ENCODE results near the gene FANCG. TPM values are rescaled to one million over a fixed set of nuclear protein-coding genes. Genes with fewer than 3 reads are reported as not detected.

Gene FANCG
- total RNA-seq: 13.7 and 56.7 TPM in 2 replicates

GRCh38 chr9:35079426-35080341 lies at the start of gene FANCG:
FANCG (minus strand) TSS chr9:35079942; CDS start chr9:35079524, 418 bp downstream.

GRCh38 chr9:35115680-35116538 lies 36.2 kb upstream of the FANCG start, which contains the start of gene ATOSB:
ATOSB (minus strand) TSS chr9:35115862; CDS start chr9:35108274, 7,588 bp downstream.

GRCh38 chr9:35102769-35103659 lies 23.3 kb upstream of the FANCG start, which contains the start of gene STOML2:
STOML2 (minus strand) TSS chr9:35103131; CDS start chr9:35103094, 37 bp downstream.

DNA sequence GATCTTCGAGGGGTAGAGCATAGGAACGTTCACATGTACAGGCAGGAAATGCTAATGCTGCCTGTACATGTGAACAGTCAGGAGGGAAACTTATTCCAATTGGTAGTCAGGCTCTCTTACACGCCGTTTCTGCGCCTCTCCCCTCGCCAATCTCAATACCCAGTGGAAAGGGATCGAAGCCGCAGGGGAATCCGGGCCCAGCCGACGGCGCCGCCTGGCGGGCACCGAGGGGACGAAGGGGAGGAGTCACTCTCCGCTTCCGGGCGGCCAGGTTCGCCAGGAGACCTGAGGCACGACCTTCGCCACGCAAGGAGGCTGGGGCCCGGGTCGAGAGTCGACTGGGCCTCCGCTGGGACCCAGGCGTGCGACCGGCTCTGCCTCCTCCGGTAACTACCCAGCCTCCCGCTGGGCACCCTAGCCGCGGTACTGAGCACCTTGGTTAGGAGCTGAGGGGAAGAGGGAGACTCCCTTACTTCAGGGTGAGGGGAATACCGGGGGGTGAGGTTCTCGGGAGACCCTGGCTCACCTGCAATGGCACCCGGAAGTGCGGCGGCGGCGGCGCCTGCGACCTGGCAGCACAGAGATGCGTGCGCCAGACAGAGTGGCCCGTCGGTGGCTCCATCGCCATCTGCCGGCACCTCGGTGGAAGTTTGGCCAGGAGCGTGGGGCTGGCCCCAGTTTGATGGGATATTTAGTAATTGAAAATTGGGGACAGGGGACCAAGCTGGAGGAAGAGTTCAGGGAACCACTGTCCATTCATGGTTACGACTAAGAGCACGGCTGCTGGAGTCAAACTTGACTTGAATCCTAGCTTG lies 16.5 kb upstream of the FANCG start, which contains the start of gene PIGO:
Gene PIGO (minus strand): TSS at position 557 of the 815 bp plus-strand sequence. CDS start 1,026 bp downstream, outside the sequence.

GRCh38 chr9:35072461-35073278 lies 7.1 kb downstream of the FANCG start, which contains the start of gene VCP:
VCP (minus strand) TSS chr9:35072625; CDS start chr9:35072353, 272 bp downstream.

Other genes starting within 250 kb of the FANCG start
- gene PHF24, start 121.7 kb downstream of the FANCG start, total RNA-seq: under 0.01 TPM in 1 of 2 replicates, not detected in the other
- 15.5 and 17.2 TPM in 2 replicates for gene DNAJB5, start 90.2 kb downstream of the FANCG start, total RNA-seq
- 196 and 280 TPM in 2 replicates for gene VCP, start 7.3 kb downstream of the FANCG start, total RNA-seq
- 27.8 and 29.3 TPM in 2 replicates for gene PIGO, start 16.6 kb upstream of the FANCG start, total RNA-seq
- 157 and 232 TPM in 2 replicates for gene STOML2, start 23.2 kb upstream of the FANCG start, total RNA-seq
- gene ATOSB, start 35.9 kb upstream of the FANCG start, total RNA-seq: 20.7 and 24.0 TPM in 2 replicates
- 20.0 and 22.4 TPM in 2 replicates for gene UNC13B, start 82.1 kb upstream of the FANCG start, total RNA-seq

Measured in mesangial cell (primary cell).